SKM-1 treated with dmso at 0.1 percent for 144 hours (cell line): ENCODE measurements around the gene NBEA.

ENCODE experiments used
- DNase-seq: peaks from one replicate; lab custom pipeline; 2025; ENCODE audit not compliant: unreplicated experiment; lab: John Stamatoyannopoulos, UW

Gene NBEA

GRCh38 chr13:35256459-35257148 lies 314.5 kb downstream of the NBEA start:
- DNase-seq = no peak

- no peak for DNase-seq
These were observed 318.2 kb downstream of the NBEA start for GRCh38 chr13:35260316-35260715.

DNA sequence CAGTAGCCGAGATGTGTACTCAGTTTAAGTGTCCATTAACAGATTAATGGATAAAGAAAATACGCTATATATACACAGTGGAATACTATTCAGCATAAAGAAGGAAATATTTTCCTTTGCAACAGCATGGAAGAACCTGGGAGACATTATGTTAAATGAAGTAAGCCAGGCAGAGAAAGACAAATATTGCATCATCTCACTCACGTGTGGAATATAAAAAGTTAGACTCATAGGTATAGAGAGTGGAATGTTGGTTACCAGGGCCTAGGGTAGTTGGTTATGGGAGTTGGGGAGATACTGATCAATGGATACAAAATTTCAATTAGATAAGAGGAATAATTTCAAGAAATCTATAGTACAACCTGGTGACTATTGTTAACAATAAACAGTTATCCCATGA lies 324.3 kb downstream of the NBEA start:
- DNase-seq = no peak

DNA sequence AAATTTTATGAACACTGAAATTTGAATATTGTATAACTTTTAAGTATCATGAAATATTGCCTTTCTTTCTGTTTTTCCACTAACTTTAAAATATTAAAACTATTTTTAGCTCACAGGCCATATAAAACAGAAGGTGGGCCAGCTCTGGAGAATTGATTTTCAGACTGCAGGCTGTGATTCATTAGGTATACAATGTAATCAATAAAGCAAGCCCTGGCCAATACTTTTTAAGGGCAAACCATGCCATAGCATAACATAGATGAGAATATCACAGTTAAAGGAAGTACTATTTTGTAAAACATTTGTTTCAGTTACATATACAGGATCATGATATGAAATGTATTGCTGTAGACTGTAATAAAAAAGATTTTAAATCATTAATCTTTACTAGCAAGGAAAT lies 336.8 kb downstream of the NBEA start:
- DNase-seq = no peak

DNA sequence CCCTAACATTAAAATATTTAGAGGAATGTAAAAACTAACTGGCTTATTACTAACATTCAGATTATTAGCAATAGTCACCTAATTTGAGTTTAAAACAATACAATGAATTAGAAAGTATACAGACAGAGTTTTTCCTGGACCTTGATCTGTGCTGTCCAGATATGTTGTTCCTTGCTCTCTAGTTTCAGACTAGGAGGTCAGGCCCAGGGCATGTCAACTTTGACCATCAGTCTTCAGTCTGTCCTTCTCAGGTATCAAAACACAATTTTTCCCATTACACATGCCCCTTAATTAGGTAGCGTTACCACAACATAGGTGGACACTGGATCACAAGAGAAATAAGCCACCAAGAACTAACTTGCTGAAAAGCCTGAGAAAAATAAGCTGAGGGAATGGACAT lies 337.4 kb downstream of the NBEA start:
- DNase-seq = no peak

- no peak for DNase-seq
These were observed 341.8 kb downstream of the NBEA start for GRCh38 chr13:35283856-35284255.

DNA sequence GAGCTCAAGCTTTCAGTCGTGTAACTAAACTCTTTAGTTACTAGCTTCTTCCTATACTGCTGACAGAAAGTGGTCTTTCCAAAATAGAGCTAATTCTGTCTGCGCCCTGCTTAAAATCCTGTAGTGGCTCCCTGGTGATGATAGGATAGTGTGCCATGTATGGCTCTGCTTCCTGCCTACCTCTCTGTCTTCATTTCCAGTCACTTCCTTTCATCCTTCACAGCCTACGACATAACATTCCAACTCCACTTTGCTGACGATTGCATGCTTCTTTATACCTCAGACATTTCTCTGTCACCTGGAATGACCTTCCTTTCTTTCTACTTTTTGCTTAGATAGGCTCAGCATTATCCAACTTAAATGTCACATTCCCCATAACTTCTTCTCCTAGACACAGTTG lies 343.6 kb downstream of the NBEA start:
- DNase-seq = no peak

GRCh38 chr13:35292329-35292728 lies 350.3 kb downstream of the NBEA start:
- no peak for DNase-seq

- DNase-seq = no peak
These were observed 351.6 kb downstream of the NBEA start for GRCh38 chr13:35293579-35294226.

- no peak for DNase-seq
These were observed 367.6 kb downstream of the NBEA start for GRCh38 chr13:35309706-35310105.

GRCh38 chr13:35332134-35332533 lies 390.1 kb downstream of the NBEA start:
- DNase-seq = no peak

DNA sequence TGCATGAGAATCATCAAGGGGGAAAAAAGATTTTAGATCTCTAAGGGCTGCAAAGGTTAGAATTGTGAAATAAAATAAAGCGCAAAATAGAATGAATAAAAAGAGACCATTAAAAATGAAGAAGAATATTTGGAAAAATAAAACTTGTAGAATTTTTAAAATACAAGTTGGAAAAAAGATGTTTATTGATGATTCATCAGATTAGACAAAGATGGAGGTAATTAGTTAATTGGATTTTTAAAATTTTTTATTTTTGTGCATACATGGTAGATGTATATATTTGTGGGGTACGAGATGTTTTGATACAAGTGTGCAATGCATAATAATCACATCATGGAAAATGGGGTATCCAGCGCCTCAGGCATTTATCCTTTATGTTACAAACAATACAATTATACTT lies 391.1 kb downstream of the NBEA start:
- no peak for DNase-seq

- no peak for DNase-seq
These were observed 400.4 kb downstream of the NBEA start for GRCh38 chr13:35342440-35342839.

- no peak for DNase-seq
These were observed 401.3 kb downstream of the NBEA start for GRCh38 chr13:35343417-35343816.

- no peak for DNase-seq
These were observed 403.9 kb downstream of the NBEA start for GRCh38 chr13:35345992-35346391.

GRCh38 chr13:35346494-35346893 lies 404.4 kb downstream of the NBEA start:
- DNase-seq = no peak

DNA sequence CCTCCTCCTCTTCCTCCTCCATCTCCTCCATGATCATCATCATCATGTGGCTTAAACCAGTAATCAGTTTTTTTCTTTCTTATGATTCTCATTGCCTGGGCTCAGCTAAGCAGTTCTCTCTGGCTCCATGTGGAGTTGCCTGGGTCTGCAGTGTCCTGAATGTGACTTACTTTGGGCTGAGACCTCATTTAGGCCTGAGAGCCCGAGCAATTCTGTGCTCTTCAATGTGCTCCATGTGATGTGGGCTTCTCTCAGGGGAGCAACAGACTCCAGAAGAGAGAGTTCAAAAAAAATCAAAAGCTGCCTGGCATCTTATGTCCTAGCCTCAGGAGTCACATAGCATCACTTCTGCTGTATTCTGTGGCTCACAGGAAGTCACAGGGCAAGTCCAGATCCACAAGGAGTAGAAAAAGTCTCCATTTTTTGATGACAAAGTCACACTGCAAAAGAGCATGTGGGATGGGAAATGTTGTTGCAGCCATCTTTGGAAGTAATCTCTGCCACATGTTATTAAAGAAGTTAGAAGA lies 405.7 kb downstream of the NBEA start:
- no peak for DNase-seq

DNA sequence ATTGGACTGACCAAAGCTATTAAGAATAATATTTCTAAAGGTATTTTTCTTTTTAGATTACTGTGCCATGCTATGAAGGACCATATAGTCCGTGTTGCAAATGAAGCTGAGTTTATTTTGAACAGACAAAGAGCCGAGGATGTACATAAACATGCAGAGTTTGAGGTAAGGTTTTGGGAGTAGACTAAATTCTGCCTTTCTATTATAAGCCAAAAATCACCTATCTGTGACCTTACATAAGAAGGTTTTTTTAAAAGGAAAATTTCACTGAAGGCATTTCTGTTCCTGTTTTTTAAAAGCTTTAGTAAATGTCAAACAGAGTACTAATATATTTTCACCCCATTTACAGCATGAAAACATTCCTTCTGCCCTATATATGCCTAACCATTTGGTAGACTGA lies 407.0 kb downstream of the NBEA start:
- DNase-seq = no peak

DNA sequence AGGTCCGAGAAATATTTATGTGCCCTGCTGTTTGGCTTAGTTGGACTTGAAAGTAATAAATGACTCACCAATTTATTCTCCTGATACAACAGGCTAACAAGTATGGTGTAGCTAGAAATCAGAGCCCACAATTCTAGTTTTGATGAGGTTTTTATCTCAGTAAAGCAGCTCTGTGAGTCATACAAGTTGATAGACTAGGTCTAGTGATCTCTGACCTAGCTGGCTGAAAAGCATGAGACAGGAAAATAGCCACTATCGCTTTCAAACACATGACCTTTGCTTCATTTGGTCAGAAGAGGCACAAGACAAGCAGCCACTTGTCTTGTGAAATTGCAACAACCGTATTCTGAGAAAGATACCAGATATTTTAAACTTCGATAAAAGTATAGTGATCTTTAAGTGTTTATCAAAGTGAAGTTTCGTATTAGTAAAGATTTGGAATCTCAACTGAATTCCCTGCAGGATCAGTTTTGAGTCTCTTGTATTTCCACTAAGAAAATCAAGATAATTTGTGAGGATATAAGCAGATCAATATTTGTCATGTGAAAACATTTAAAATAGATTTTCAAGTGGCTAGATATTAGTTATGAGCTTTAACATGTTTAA lies 407.7 kb downstream of the NBEA start:
- no peak for DNase-seq

DNA sequence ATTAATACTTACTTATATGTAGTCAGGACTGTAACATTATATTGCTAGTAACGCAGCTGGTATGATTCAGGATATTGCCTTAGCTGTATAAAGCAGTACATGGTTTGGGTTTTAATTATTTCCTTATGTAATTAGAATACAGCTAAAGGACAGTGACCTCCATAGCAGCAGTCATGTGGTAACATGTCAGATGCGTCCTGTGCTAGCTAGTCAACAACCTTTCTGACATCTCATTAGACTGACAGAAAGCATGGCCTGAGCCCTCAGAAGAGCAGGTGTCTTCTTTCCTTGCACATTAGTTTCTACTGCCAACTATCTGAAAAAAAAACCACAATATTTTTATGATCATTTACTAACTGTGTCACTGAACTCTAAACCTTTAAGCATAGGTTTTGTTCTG lies 412.2 kb downstream of the NBEA start:
- DNase-seq = no peak

- DNase-seq = no peak
These were observed 412.8 kb downstream of the NBEA start for GRCh38 chr13:35354882-35355281.

DNA sequence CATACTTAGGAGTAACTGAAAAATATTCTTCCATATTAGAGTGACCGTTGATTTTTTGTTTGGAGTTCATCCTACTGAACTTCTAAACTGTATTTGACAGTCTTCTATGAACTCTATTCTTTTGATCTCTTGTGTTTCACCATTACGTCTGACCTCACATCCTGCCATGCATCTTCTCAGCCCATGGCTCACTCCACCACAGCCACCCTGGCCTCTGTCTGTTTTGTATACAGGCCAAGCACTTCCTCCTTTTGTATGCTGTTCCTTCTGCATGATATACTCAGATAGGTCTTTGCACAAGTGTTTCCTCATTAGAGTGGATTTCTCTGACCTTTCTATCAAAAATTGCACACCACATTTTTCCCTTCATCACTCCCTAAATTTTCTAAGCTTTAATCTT lies 414.5 kb downstream of the NBEA start:
- DNase-seq = peak; percentile 92
